ENCODE measurements around the gene HERC2. TPM values are rescaled to one million over a fixed set of nuclear protein-coding genes. Genes with fewer than 3 reads are reported as not detected.

HERC2 gene
- total and polyA plus RNA-seq, 2 donors (not counting 3 experiments of a cell fraction or from before 2014, with no cell fraction given): 46.1 to 83.9 TPM

DNA sequence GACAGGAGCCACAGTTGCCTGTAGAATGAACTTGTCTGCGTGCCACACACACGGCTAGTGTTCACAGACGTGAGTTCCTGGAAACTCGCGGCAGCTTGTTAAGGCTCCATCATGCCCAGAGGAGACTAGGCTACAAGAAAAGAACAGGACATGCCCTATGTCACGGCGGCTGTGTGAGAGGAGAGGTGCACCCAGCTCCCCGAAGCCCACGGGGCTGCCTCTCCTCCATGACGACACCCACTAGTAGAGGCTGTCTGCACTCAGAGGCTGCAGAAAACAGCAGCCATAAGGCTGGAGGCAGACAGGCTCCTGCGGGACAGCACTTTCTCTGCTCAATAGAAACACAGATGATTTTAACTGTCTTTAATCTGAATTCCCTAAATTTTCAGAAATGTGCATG is 203.9 kb downstream of the HERC2 start:
- Histone ChIP-seq H3K9me3 (replicated peaks; ENCODE audit: control insufficient read depth, insufficient read depth, low read length) (no peaks in the 10 kb centered on the region), H3K27me3 (ENCODE audit: control insufficient read depth in 2 of 2, insufficient read depth in 2 of 2, low read length in 2 of 2) (no peaks in the 10 kb centered on the region), H3K79me2 (ENCODE audit: control insufficient read depth, insufficient read depth, low read length) (no peaks in the 10 kb centered on the region), H2AFZ (ENCODE audit: low read depth, low read length) (no peak overlapping the region), H3K4me3 (replicated peaks in 1 of 3; ENCODE audit: insufficient read depth in 1 of 3, low read depth in 1 of 3, low read length in 3 of 3) (no peak overlapping the region), H3K9ac (replicated peaks; ENCODE audit: extremely low read depth, insufficient read depth, low read length) (no peak overlapping the region), H3K9me1 (replicated peaks; ENCODE audit: control insufficient read depth, extremely low read depth, insufficient read depth, low read length) (no peaks in the 10 kb centered on the region), H3K27ac (ENCODE audit: insufficient read depth, low read depth, low read length) (no peak overlapping the region), H3K4me1 (ENCODE audit: control insufficient read depth, extremely low read depth, insufficient read depth, low read length) (no peaks in the 10 kb centered on the region), H4K20me1 (replicated peaks; ENCODE audit: control insufficient read depth, extremely low read depth, insufficient read depth, low read length) (peaks cover 2% of the 10 kb centered on the region), H3K36me3 (ENCODE audit: control insufficient read depth in 2 of 2, extremely low read depth in 1 of 2, insufficient read depth in 2 of 2, low read length in 2 of 2) (peaks cover 6 to 64% of the 10 kb centered on the region in 2 experiments), H3K4me2 (ENCODE audit: insufficient read depth, low read length) (no peak overlapping the region)
- ChIA-PET POLR2A (no interaction called here), CTCF (interaction anchor here (2.2 kb wide), 1 partner anchor 8 kb away, joined by 22 read pairs; no protein-coding TSS in a partner anchor)
- BruUV-seq (replicated peaks): no TSS peak
- FAIRE-seq (no peak), DNase-seq (ENCODE audit: low read depth, low spot score) (no peak)
- TF ChIP-seq, protein P1, sequence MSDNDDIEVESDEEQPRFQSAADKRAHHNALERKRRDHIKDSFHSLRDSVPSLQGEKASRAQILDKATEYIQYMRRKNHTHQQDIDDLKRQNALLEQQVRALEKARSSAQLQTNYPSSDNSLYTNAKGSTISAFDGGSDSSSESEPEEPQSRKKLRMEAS (IDR thresholded peaks at IDR 0.05; ENCODE audit: insufficient read depth, insufficient read length): no peak
- TF ChIP-seq MYC (IDR thresholded peaks at IDR 0.05; ENCODE audit: low read depth, low read length) (no peak), POLR2A (IDR thresholded peaks at IDR 0.05; ENCODE audit: low read depth, low read length) (no peak), EZH2 (IDR thresholded peaks at IDR 0.05; ENCODE audit: borderline replicate concordance, low read depth, low read length, severe bottlenecking) (no peak), FOS (IDR thresholded peaks at IDR 0.05; ENCODE audit: borderline replicate concordance, insufficient read depth, low read length) (no peak)
- dilution Hi-C loops (cut with MboI; ENCODE audit: extremely low pct_ligation_motif_present, low sequenced_read_pairs) (no loop called here), intact Hi-C loops (cut with micrococcal nuclease) (no loop called here)

DNA sequence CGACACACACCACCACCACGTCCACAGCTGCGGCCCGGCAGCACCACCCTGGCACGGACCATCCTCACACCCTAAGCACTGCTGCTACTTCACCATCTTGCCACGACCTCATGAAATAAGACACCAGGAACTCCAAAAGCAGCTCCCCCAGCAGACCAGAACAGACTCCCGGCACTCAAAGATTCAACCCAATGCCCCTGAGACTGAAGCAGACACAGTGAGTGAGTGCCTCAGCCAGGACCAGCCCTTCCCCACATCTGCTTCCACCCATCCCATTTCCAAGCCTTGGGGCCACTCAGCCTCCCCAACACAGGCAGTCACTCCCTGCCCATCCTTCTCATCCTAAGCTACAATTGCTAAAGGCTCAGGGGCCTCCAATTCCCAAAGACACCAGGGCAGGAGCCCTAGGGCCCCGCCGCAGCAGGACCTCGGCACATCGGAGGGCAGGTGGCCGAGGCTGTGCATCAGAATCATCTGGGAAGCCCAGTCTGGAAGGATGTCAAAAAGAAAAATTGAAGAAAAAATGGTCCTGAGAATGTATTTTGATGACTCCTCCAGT is 204.5 kb downstream of the HERC2 start:
- Histone ChIP-seq H3K4me3 (replicated peaks in 1 of 3; ENCODE audit: insufficient read depth in 1 of 3, low read depth in 1 of 3, low read length in 3 of 3) (no peak overlapping the region), H3K36me3 (ENCODE audit: control insufficient read depth in 2 of 2, extremely low read depth in 1 of 2, insufficient read depth in 2 of 2, low read length in 2 of 2) (peaks cover 6 to 67% of the 10 kb centered on the region in 2 experiments), H3K4me2 (ENCODE audit: insufficient read depth, low read length) (no peak overlapping the region), H2AFZ (ENCODE audit: low read depth, low read length) (no peak overlapping the region), H3K79me2 (ENCODE audit: control insufficient read depth, insufficient read depth, low read length) (no peaks in the 10 kb centered on the region), H3K9ac (replicated peaks; ENCODE audit: extremely low read depth, insufficient read depth, low read length) (no peak overlapping the region), H3K9me1 (replicated peaks; ENCODE audit: control insufficient read depth, extremely low read depth, insufficient read depth, low read length) (no peaks in the 10 kb centered on the region), H3K27ac (ENCODE audit: insufficient read depth, low read depth, low read length) (no peak overlapping the region), H3K27me3 (ENCODE audit: control insufficient read depth in 2 of 2, insufficient read depth in 2 of 2, low read length in 2 of 2) (no peaks in the 10 kb centered on the region), H4K20me1 (replicated peaks; ENCODE audit: control insufficient read depth, extremely low read depth, insufficient read depth, low read length) (no peaks in the 10 kb centered on the region), H3K4me1 (ENCODE audit: control insufficient read depth, extremely low read depth, insufficient read depth, low read length) (no peaks in the 10 kb centered on the region), H3K9me3 (replicated peaks; ENCODE audit: control insufficient read depth, insufficient read depth, low read length) (no peaks in the 10 kb centered on the region)
- POLR2A ChIA-PET: no interaction called here
- CTCF ChIA-PET: interaction anchor here (0.5 to 2.2 kb wide), 3 partner anchors 9 to 1226 kb away, joined by 3 to 22 read pairs (median 3); no protein-coding TSS in a partner anchor
- DNase-seq (ENCODE audit: low read depth, low spot score) (no peak), FAIRE-seq (no peak)
- BruUV-seq (replicated peaks): no TSS peak
- dilution Hi-C loops (cut with MboI; ENCODE audit: extremely low pct_ligation_motif_present, low sequenced_read_pairs): no loop called here
- no peak for TF ChIP-seq POLR2AphosphoS5 (IDR thresholded peaks at IDR 0.05; ENCODE audit: insufficient read depth, low read depth, low read length)
- TF ChIP-seq FOS (IDR thresholded peaks at IDR 0.05; ENCODE audit: borderline replicate concordance, insufficient read depth, low read length): no peak
- no peak for TF ChIP-seq JUN (IDR thresholded peaks at IDR 0.05; ENCODE audit: borderline replicate concordance, insufficient read depth, insufficient read length, low read depth)
- TF ChIP-seq EZH2 (IDR thresholded peaks at IDR 0.05; ENCODE audit: borderline replicate concordance, low read depth, low read length, severe bottlenecking): no peak
- TF ChIP-seq, protein P1 (IDR thresholded peaks at IDR 0.05; ENCODE audit: insufficient read depth, insufficient read length): no peak
- TF ChIP-seq GATA2 (IDR thresholded peaks at IDR 0.05; ENCODE audit: insufficient read depth, insufficient read length, low read depth, low read length): no peak
- no peak for TF ChIP-seq POLR2A (IDR thresholded peaks at IDR 0.05; ENCODE audit: low read depth, low read length)
- TF ChIP-seq MYC (IDR thresholded peaks at IDR 0.05; ENCODE audit: low read depth, low read length): no peak
- TF ChIP-seq, protein P2, sequence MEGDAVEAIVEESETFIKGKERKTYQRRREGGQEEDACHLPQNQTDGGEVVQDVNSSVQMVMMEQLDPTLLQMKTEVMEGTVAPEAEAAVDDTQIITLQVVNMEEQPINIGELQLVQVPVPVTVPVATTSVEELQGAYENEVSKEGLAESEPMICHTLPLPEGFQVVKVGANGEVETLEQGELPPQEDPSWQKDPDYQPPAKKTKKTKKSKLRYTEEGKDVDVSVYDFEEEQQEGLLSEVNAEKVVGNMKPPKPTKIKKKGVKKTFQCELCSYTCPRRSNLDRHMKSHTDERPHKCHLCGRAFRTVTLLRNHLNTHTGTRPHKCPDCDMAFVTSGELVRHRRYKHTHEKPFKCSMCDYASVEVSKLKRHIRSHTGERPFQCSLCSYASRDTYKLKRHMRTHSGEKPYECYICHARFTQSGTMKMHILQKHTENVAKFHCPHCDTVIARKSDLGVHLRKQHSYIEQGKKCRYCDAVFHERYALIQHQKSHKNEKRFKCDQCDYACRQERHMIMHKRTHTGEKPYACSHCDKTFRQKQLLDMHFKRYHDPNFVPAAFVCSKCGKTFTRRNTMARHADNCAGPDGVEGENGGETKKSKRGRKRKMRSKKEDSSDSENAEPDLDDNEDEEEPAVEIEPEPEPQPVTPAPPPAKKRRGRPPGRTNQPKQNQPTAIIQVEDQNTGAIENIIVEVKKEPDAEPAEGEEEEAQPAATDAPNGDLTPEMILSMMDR (IDR thresholded peaks at IDR 0.05; ENCODE audit: extremely low read depth in 1 of 2, insufficient read depth in 1 of 2, low read depth in 1 of 2, low read length in 2 of 2): no peak
- intact Hi-C loops (cut with micrococcal nuclease): no loop called here
